Coronary artery (tissue), 2 donors: ENCODE measurements around the gene MRPL40.

Experiments
- DNase-seq: peaks from one replicate; pipeline ENCODE4 v3.0.0-alpha.2; 2017; ENCODE audit warnings: low spot score
- H3K27ac ChIP-seq, 2 donors: fragments of 200-600 bp; sonication (generic); one replicate each; pipeline ENCODE4 v1.5.1; 2016 to 2019
- H3K4me3 ChIP-seq: fragments of 200-600 bp; sonication (generic); 2 replicates; pipeline ENCODE4 v1.5.1; 2016; ENCODE audit warnings: mild to moderate bottlenecking, moderate library complexity
- CTCF ChIP-seq: fragments of 200-600 bp; sonication (generic); IDR thresholded peaks from one replicate; pipeline ENCODE4 v1.5.1; 2019; ENCODE audit warnings: antibody characterized with exemption

Gene MRPL40

GRCh38 chr22:19455585-19456370, 23.4 kb downstream of the MRPL40 start:
- Histone ChIP-seq H3K4me3 (no peak overlapping the region), H3K27ac (no peak overlapping the region)
- no peak for TF ChIP-seq CTCF
- no peak for DNase-seq

GRCh38 chr22:19456541-19456940, 24.2 kb downstream of the MRPL40 start:
- H3K4me3 ChIP-seq = no peak overlapping the region
- no peak overlapping the region for H3K27ac ChIP-seq
- no peak for DNase-seq
- no peak for TF ChIP-seq CTCF

- Histone ChIP-seq H3K27ac (no peak overlapping the region), H3K4me3 (no peak overlapping the region)
- no peak for TF ChIP-seq CTCF
- no peak for DNase-seq
These were observed 25.6 kb downstream of the MRPL40 start for GRCh38 chr22:19457828-19458428.

GRCh38 chr22:19460036-19460435, 27.7 kb downstream of the MRPL40 start:
- TF ChIP-seq CTCF = no peak
- Histone ChIP-seq H3K27ac (no peak overlapping the region), H3K4me3 (no peak overlapping the region)
- DNase-seq = no peak

- no peak for DNase-seq
- Histone ChIP-seq H3K4me3 (no peak overlapping the region), H3K27ac (no peak overlapping the region)
- no peak for TF ChIP-seq CTCF
These were observed 29.2 kb downstream of the MRPL40 start for GRCh38 chr22:19461506-19461905.

- Histone ChIP-seq H3K4me3 (no peak overlapping the region), H3K27ac (no peak overlapping the region)
- no peak for DNase-seq
- TF ChIP-seq CTCF = no peak
These were observed 30.7 kb downstream of the MRPL40 start for GRCh38 chr22:19463008-19463407.
